Rectal smooth muscle tissue (tissue), 1 donor: Measurements from ENCODE around the gene GULP1.
A peak's percentile ranks its signal among the peaks of the same experiment; 100 is the strongest.
"Not testable (repeated sequence)": the region's sequence is repeated elsewhere in the genome, so short reads cannot be mapped to it uniquely, and the experiment has no call there.

ENCODE experiments used
- H3K27ac ChIP-seq: one replicate; pipeline ENCODE4 v1.7.0; 2013; ENCODE audit warnings: low read depth, low read length, inconsistent platforms
- H3K27me3 ChIP-seq: one replicate; pipeline ENCODE4 v1.7.0; 2013; ENCODE audit warnings: low read length; ENCODE audit not compliant: control insufficient read depth, insufficient read depth
- H3K36me3 ChIP-seq: one replicate; pipeline ENCODE4 v1.7.0; 2013; ENCODE audit warnings: low read length; ENCODE audit not compliant: control insufficient read depth, insufficient read depth
- H3K4me1 ChIP-seq: one replicate; pipeline ENCODE4 v1.7.0; 2013; ENCODE audit warnings: low read length; ENCODE audit not compliant: control insufficient read depth, insufficient read depth
- H3K4me3 ChIP-seq: one replicate; pipeline ENCODE4 v1.7.0; 2013; ENCODE audit warnings: low read length
- H3K9ac ChIP-seq: one replicate; pipeline ENCODE4 v1.7.0; 2013; ENCODE audit warnings: low read length

GULP1 gene

DNA sequence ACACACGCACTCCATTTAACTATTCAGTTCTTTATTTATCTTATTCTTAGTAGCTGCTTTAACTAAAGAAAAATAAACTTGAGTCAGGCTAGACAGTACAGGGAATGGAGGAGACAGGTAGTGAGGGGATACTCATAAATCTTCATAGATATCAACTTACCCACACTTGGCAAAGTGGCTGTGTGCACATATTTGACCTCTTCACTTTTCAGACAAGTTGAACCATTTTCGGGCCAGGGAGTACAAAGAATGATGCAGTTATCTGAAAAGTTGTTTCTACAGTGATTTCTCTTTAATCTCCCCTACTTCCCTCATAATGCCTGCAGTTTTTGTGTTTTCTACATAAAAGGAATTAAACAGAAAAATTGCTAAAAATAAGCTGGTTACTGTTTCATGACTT, 307.5 kb downstream of the GULP1 start:
- Histone ChIP-seq H3K36me3 (no peaks in the 10 kb centered on the region), H3K4me1 (peaks cover 4% of the 10 kb centered on the region), H3K9ac (no peak overlapping the region), H3K4me3 (no peak overlapping the region), H3K27ac (no peak overlapping the region), H3K27me3 (no peaks in the 10 kb centered on the region)

DNA sequence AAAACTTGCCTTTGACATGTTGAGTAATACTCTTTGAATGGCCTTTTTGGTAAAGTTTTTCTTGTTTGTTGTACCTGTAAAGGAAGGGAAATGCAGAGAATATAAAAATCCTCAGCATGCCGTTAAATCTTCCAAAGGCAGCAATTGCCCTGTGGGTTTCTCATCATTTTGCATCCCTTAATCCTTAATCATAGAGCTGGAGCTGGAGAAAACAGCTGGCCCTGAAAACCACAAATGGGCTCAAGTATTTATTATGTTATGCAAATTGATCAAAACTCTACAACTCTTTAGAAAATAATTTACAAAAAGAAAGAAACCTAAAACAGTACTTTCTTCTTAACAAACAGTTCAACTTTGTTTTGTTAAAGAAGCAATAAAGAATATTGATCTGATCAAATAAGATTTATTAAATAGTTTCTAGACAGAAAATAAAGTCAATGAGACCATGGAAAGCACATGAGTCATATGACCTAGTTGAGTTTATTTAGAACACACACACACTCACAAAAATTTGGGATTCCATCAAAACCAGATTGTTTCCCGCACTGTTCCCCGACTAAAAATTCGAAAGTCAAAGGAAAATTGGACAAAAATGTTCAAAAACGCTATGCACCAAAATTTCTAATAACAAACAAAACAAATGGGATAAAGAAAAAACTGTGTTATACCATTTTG, 309.0 kb downstream of the GULP1 start:
- Histone ChIP-seq H3K4me3 (no peak overlapping the region), H3K27me3 (no peaks in the 10 kb centered on the region), H3K36me3 (no peaks in the 10 kb centered on the region), H3K4me1 (peaks cover 4% of the 10 kb centered on the region), H3K27ac (no peak overlapping the region), H3K9ac (no peak overlapping the region)

- Histone ChIP-seq H3K4me1 (peaks cover 4% of the 10 kb centered on the region), H3K27ac (no peak overlapping the region), H3K4me3 (no peak overlapping the region), H3K27me3 (no peaks in the 10 kb centered on the region), H3K36me3 (no peaks in the 10 kb centered on the region), H3K9ac (no peak overlapping the region)
These were observed 309.7 kb downstream of the GULP1 start for GRCh38 chr2:188601391-188601790.

- H3K4me1 ChIP-seq: peaks cover 4% of the 10 kb centered on the region
- H3K9ac ChIP-seq: no peak overlapping the region
- H3K4me3 ChIP-seq: no peak overlapping the region
These were observed 310.3 kb downstream of the GULP1 start for GRCh38 chr2:188601927-188602326.

GRCh38 chr2:188604579-188604978, 312.9 kb downstream of the GULP1 start:
- Histone ChIP-seq H3K4me3 (no peak overlapping the region), H3K4me1 (no peaks in the 10 kb centered on the region), H3K27me3 (no peaks in the 10 kb centered on the region), H3K9ac (no peak overlapping the region), H3K36me3 (no peaks in the 10 kb centered on the region), H3K27ac (no peak overlapping the region)

More at GRCh38 chr2:188601927-188602326, 310.3 kb downstream of the GULP1 start:
- Histone ChIP-seq H3K36me3 (no peaks in the 10 kb centered on the region), H3K27ac (no peak overlapping the region), H3K27me3 (no peaks in the 10 kb centered on the region)

DNA sequence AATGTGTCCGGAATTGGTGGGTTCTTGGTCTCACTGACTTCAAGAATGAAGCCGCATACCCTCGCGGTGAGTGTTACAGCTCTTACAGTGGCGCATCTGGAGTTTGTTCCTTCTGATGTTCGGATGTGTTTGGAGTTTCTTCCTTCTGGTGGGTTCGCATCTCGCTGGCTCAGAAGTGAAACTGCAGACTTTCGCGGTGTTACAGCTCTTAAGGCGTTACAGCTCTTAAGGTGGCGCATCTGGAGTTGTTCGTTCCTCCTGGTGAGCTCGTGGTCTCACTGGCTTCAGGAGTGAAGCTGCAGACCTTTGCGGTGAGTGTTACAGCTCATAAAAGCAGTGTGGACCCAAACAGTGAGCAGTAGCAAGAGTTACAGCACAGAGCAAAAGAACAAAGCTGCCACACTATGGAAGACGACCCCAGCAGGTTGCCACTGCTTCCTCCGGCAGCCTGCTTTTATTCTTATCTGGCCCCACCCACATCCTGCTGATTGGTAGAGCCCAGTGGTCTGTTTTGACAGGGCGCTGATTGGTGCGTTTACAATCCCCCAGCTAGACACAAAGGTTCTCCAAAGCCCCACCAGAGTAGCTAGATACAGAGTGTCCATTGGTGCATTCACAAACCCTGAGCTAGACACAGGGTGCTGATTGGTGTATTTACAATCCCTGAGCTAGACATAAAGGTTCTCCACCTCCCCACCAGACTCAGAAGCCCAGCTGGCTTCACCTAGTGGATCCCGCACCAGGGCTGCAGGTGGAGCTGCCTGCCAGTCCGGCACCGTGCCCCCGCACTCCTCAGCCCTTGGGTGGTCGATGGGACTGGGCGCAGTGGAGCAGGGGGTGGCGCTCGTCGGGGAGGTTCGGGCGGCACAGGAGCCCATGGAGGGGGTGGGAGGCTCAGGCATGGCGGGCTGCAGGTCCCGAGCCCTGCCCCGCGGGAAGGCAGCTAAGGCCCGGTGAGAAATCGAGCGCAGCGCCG, 314.2 kb downstream of the GULP1 start:
- H3K36me3 ChIP-seq, H3K9ac ChIP-seq, H3K27ac ChIP-seq, H3K4me3 ChIP-seq, H3K4me1 ChIP-seq, H3K27me3 ChIP-seq: not testable (repeated sequence)

DNA sequence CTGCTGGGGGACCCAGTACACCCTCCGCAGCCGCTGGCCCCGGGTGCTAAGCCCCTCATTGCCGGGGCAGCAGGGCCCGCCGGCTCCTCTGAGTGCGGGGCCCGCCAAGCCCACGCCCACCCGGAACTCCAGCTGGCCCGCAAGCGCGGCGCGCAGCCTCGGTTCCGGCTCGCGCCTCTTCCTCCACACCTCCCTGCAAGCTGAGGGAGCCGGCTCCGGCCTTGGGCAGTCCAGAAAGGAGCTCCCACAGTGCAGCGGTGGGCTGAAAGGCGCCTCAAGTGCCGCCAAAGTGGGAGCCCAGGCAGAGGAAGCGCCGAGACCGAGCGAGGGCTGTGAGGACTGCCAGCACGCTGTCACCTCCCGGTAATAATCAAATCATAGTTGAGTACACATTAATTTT, 314.9 kb downstream of the GULP1 start:
- H3K4me3 ChIP-seq, H3K36me3 ChIP-seq, H3K4me1 ChIP-seq, H3K27ac ChIP-seq, H3K27me3 ChIP-seq, H3K9ac ChIP-seq: not testable (repeated sequence)

- Histone ChIP-seq H3K4me3 (no peak overlapping the region), H3K4me1 (no peaks in the 10 kb centered on the region), H3K27me3 (no peaks in the 10 kb centered on the region), H3K27ac (no peak overlapping the region), H3K9ac (no peak overlapping the region), H3K36me3 (no peaks in the 10 kb centered on the region)
These were observed 315.8 kb downstream of the GULP1 start for GRCh38 chr2:188607501-188607900.

GRCh38 chr2:188609321-188610049, 317.8 kb downstream of the GULP1 start:
- no peak overlapping the region for H3K4me3 ChIP-seq
- no peaks in the 10 kb centered on the region for H3K36me3 ChIP-seq
- no peaks in the 10 kb centered on the region for H3K4me1 ChIP-seq
- H3K9ac ChIP-seq: no peak overlapping the region
- no peaks in the 10 kb centered on the region for H3K27me3 ChIP-seq
- H3K27ac ChIP-seq: no peak overlapping the region

- no peak overlapping the region for H3K4me3 ChIP-seq
- no peaks in the 10 kb centered on the region for H3K36me3 ChIP-seq
- H3K4me1 ChIP-seq: no peaks in the 10 kb centered on the region
- H3K27ac ChIP-seq: no peak overlapping the region
- no peak overlapping the region for H3K9ac ChIP-seq
- no peaks in the 10 kb centered on the region for H3K27me3 ChIP-seq
These were observed 318.4 kb downstream of the GULP1 start for GRCh38 chr2:188610050-188610444.

DNA sequence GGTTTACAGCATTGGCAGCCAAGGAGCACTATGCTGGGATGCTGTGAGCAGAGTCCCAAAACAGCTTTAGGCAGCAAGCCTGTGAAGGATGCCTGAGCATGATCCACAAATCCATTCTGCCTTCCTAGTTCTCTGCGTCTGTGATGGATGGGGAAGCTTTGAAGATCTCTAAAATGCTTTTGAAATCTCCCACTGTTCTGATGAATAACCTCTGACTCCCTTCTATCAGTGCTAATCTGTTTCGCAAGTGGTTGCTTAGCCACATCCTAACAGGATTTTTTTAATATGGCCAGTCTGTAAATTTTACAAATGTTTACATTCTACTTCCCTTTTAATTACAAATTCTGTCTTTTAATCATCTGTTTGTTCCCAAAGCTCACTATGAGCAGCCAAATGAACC, 319.2 kb downstream of the GULP1 start:
- no peaks in the 10 kb centered on the region for H3K36me3 ChIP-seq
- no peak overlapping the region for H3K9ac ChIP-seq
- H3K4me3 ChIP-seq: no peak overlapping the region
- no peaks in the 10 kb centered on the region for H3K27me3 ChIP-seq
- no peaks in the 10 kb centered on the region for H3K4me1 ChIP-seq
- peak overlapping the region; percentile 10 for H3K27ac ChIP-seq

- no peak overlapping the region for H3K4me3 ChIP-seq
- H3K9ac ChIP-seq: no peak overlapping the region
- no peaks in the 10 kb centered on the region for H3K27me3 ChIP-seq
- no peaks in the 10 kb centered on the region for H3K4me1 ChIP-seq
- no peaks in the 10 kb centered on the region for H3K36me3 ChIP-seq
- H3K27ac ChIP-seq: no peak overlapping the region
These were observed 327.5 kb downstream of the GULP1 start for GRCh38 chr2:188619146-188619545.
